GM13976 (cell line): ENCODE measurements around the gene SLC39A11.

Source experiments
- DNase-seq: peaks from one replicate; pipeline ENCODE4 v3.0.0; 2012; ENCODE audit warnings: low spot score
- CTCF ChIP-seq: IDR thresholded peaks from 2 replicates; pipeline ENCODE4 v1.5.1; 2012; ENCODE audit warnings: borderline replicate concordance, mild to moderate bottlenecking; ENCODE audit not compliant: insufficient read depth; ENCODE audit errors: extremely low read depth, missing control alignments, control extremely low read depth
- in situ Hi-C: fragments of 300-500 bp; cut with MboI; formaldehyde crosslinking; loops from one replicate; pipeline ENCODE4 v1.12.0; 2022; ENCODE audit warnings: low sequenced_read_pairs, mixed read lengths, inconsistent platforms; ENCODE audit not compliant: unreplicated experiment

Gene SLC39A11

GRCh38 chr17:72657467-72658317 lies 434.8 kb downstream of the SLC39A11 start:
- no peak for DNase-seq
- in situ Hi-C loops = no loop called here
- no peak for TF ChIP-seq CTCF

GRCh38 chr17:72656130-72656763 lies 436.2 kb downstream of the SLC39A11 start:
- in situ Hi-C loops = no loop called here
- DNase-seq = no peak
- TF ChIP-seq CTCF = no peak

- no peak for DNase-seq
- TF ChIP-seq CTCF = no peak
- in situ Hi-C loops = no loop called here
Observed at GRCh38 chr17:72654706-72655105, 437.8 kb downstream of the SLC39A11 start.

- in situ Hi-C loops = no loop called here
- no peak for TF ChIP-seq CTCF
Observed at GRCh38 chr17:72651988-72652387, 440.5 kb downstream of the SLC39A11 start.

GRCh38 chr17:72648702-72649101 lies 443.8 kb downstream of the SLC39A11 start:
- no peak for TF ChIP-seq CTCF
- DNase-seq = no peak
- in situ Hi-C loops = no loop called here

More at GRCh38 chr17:72651988-72652387, 440.5 kb downstream of the SLC39A11 start:
- no peak for DNase-seq

- in situ Hi-C loops = no loop called here
- no peak for TF ChIP-seq CTCF
- DNase-seq = no peak
Observed at GRCh38 chr17:72646176-72646575, 446.3 kb downstream of the SLC39A11 start.

GRCh38 chr17:72644492-72644891 lies 448.0 kb downstream of the SLC39A11 start:
- no peak for DNase-seq
- no peak for TF ChIP-seq CTCF
- in situ Hi-C loops = no loop called here
